Gastroesophageal sphincter (tissue), 3 donors: ENCODE results near the gene KCNJ10.

Source experiments
- EP300 ChIP-seq: sonication (generic); formaldehyde crosslinking; IDR thresholded peaks from one replicate; pipeline ENCODE4 v1.6.1; 2017; ENCODE audit warnings: antibody characterized with exemption, mild to moderate bottlenecking
- POLR2A ChIP-seq, 2 donors: fragments of 450-650 bp; IDR thresholded peaks; one replicate each; pipeline ENCODE4 v1.6.1; 2017; ENCODE audit warnings: antibody characterized with exemption in 2 of 2, mild to moderate bottlenecking in 2 of 2, moderate library complexity in 1 of 2
- TF ChIP-seq, protein P1 (sequence below), 4 experiments: fragments of 200-600 bp in 2 of 4; fragments of 450-650 bp in 2 of 4; sonication (generic) in 1 of 4; IDR thresholded peaks; one replicate each; pipeline ENCODE4 v1.5.1; 2017 to 2019; ENCODE audit warnings: antibody characterized with exemption in 4 of 4, mild to moderate bottlenecking in 2 of 4, moderate library complexity in 2 of 4

DNA sequence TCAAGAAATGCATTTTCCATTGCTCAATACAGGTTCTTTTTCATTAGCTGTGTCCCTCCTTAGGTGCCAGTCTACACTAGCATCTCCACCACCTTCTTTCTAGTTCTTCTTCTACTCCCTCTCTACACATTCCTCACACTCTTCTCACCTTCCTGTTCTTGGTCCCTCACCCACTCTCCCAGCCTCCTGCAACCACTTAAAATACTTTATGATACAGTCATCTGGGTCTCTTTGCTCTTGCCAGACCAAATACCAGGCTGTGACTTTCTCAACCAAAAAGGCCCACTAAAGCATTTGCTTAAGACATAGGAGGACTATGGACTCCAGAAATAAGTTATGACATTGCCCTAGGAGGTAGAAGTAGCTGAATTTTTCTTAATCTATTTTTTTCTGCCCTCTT, 73.3 kb downstream of the KCNJ10 start:
- TF ChIP-seq, protein P1, sequence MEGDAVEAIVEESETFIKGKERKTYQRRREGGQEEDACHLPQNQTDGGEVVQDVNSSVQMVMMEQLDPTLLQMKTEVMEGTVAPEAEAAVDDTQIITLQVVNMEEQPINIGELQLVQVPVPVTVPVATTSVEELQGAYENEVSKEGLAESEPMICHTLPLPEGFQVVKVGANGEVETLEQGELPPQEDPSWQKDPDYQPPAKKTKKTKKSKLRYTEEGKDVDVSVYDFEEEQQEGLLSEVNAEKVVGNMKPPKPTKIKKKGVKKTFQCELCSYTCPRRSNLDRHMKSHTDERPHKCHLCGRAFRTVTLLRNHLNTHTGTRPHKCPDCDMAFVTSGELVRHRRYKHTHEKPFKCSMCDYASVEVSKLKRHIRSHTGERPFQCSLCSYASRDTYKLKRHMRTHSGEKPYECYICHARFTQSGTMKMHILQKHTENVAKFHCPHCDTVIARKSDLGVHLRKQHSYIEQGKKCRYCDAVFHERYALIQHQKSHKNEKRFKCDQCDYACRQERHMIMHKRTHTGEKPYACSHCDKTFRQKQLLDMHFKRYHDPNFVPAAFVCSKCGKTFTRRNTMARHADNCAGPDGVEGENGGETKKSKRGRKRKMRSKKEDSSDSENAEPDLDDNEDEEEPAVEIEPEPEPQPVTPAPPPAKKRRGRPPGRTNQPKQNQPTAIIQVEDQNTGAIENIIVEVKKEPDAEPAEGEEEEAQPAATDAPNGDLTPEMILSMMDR (IDR thresholded peaks at IDR 0.05): no peak
- TF ChIP-seq EP300: no peak
- TF ChIP-seq POLR2A (IDR thresholded peaks at IDR 0.05): no peak
